ENCODE measurements around the gene PDE6G.

DNA sequence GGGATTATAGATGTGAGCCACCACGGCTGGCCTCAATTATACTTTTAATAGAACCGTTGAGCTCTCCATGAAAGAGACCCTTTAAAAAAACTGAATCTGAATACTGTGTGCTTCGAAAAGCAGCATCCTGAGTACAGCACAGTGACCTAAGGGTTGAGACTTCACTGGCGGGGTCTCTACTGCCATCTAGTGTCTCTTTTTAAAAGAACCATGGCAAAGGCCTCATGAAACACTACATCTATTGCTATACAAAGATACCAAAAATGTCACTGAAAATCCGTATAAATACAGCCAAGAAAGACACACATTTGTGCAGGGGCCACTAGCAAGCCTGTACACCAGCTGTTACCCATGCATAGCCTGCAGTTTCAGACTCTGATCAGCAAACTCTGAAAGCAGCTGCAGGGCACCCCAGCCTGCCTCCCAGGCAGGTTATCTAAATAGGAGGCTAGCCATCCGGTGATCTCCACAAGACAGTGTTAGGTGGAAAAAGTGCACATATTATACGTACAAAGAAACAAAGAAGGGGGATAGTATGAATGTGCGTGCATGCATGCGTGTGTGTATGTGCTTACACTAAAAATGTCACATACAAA, 54.7 kb downstream of the PDE6G start:
- TF ChIP-seq EP300 (IDR thresholded peaks at IDR 0.05) (no peak), POLR2AphosphoS5 (IDR thresholded peaks at IDR 0.05) (no peak), POLR2A (IDR thresholded peaks at IDR 0.05) (no peak)
- TF ChIP-seq, protein P1, sequence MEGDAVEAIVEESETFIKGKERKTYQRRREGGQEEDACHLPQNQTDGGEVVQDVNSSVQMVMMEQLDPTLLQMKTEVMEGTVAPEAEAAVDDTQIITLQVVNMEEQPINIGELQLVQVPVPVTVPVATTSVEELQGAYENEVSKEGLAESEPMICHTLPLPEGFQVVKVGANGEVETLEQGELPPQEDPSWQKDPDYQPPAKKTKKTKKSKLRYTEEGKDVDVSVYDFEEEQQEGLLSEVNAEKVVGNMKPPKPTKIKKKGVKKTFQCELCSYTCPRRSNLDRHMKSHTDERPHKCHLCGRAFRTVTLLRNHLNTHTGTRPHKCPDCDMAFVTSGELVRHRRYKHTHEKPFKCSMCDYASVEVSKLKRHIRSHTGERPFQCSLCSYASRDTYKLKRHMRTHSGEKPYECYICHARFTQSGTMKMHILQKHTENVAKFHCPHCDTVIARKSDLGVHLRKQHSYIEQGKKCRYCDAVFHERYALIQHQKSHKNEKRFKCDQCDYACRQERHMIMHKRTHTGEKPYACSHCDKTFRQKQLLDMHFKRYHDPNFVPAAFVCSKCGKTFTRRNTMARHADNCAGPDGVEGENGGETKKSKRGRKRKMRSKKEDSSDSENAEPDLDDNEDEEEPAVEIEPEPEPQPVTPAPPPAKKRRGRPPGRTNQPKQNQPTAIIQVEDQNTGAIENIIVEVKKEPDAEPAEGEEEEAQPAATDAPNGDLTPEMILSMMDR (IDR thresholded peaks at IDR 0.05), result peak; percentile 53 to 81 (median 72)
